MCF 10A (cell line): ENCODE results near the gene IPO9. TPM values are rescaled to one million over a fixed set of nuclear protein-coding genes. Genes with fewer than 3 reads are reported as not detected.

ENCODE experiments used
- BruUV-seq: library from RNA; stranded (reverse); fragments of 400-500 nt; replicated peaks from 2 replicates; lab custom pipeline; 2021; lab: Mats Ljungman, UMichigan
- CTCF ChIA-PET: fragments of 300-600 bp; sonication (Branson Sonifier 250); formaldehyde crosslinking; extraction: SDS; loops from one replicate; lab custom pipeline; 2021; ENCODE audit warnings: antibody characterized with exemption, inconsistent platforms; lab: Yijun Ruan, JAX
- POLR2A ChIA-PET: fragments of 300-600, 350-650 bp; sonication (Branson Sonifier 250); formaldehyde crosslinking; extraction: SDS; loops from one replicate; lab custom pipeline; 2020; ENCODE audit warnings: antibody characterized with exemption, inconsistent platforms; lab: Yijun Ruan, JAX
- DNase-seq: peaks from one replicate; pipeline ENCODE4 v3.0.0-alpha.2; 2018; ENCODE audit not compliant: unreplicated experiment
- H3K27ac Mint-ChIP-seq: one replicate; pipeline ENCODE4 v1.8.0; 2022; ENCODE audit warnings: mild to moderate bottlenecking, low read depth, mixed read lengths; ENCODE audit not compliant: unreplicated experiment
- H3K27me3 Mint-ChIP-seq: one replicate; pipeline ENCODE4 v1.8.0; 2022; ENCODE audit warnings: mixed read lengths; ENCODE audit not compliant: insufficient read depth, unreplicated experiment
- H3K36me3 Mint-ChIP-seq: one replicate; pipeline ENCODE4 v1.8.0; 2022; ENCODE audit warnings: mild to moderate bottlenecking, moderate library complexity, mixed read lengths; ENCODE audit not compliant: insufficient read depth, unreplicated experiment
- H3K4me1 Mint-ChIP-seq: one replicate; pipeline ENCODE4 v1.8.0; 2022; ENCODE audit warnings: mixed read lengths; ENCODE audit not compliant: insufficient read depth, unreplicated experiment
- H3K4me3 Mint-ChIP-seq: one replicate; pipeline ENCODE4 v1.8.0; 2022; ENCODE audit warnings: mild to moderate bottlenecking, moderate library complexity, mixed read lengths; ENCODE audit not compliant: unreplicated experiment
- H3K9me3 Mint-ChIP-seq: one replicate; pipeline ENCODE4 v1.8.0; 2022; ENCODE audit warnings: mixed read lengths; ENCODE audit not compliant: unreplicated experiment
- CTCF ChIP-seq: fragments of 200-600 bp; IDR thresholded peaks from one replicate; pipeline ENCODE4 v1.8.0; 2022; ENCODE audit warnings: antibody characterized with exemption, mild to moderate bottlenecking; ENCODE audit not compliant: unreplicated experiment
- intact Hi-C: fragments of 100-400 bp; cut with micrococcal nuclease; formaldehyde crosslinking; loops from 2 replicates; pipeline ENCODE4 v1.14.1; 2022
- total RNA-seq: library from RNA; stranded (reverse); gene quantifications from 2 replicates; pipeline ENCODE4 v1.2.3, GENCODE V29; 2022

IPO9 gene
- total RNA-seq, 1 experiment from 2014 or later, result 117 TPM

GRCh38 chr1:201918343-201918742, 89.4 kb downstream of the IPO9 start:
- intact Hi-C loops, result no loop called here
- ChIA-PET POLR2A (interaction anchor here (1.1 to 2.9 kb wide), 2 partner anchors 35 kb away, joined by 4 to 15 read pairs; no protein-coding TSS in a partner anchor), CTCF (interaction anchor here (0.6 to 9.2 kb wide), 6 partner anchors 9 to 57 kb away, joined by 3 to 83 read pairs (median 4); no protein-coding TSS in a partner anchor)
- H3K9me3 Mint-ChIP-seq, result no peaks in the 10 kb centered on the region
- BruUV-seq, result no TSS peak
- peaks cover 6% of the 10 kb centered on the region for H3K36me3 Mint-ChIP-seq
- peaks cover 11% of the 10 kb centered on the region for H3K27me3 Mint-ChIP-seq
- H3K4me3 Mint-ChIP-seq, result no peak overlapping the region
- peak overlapping the region; percentile 11 for H3K27ac Mint-ChIP-seq
- no peak for DNase-seq
- no peak for TF ChIP-seq CTCF
- peaks cover 34% of the 10 kb centered on the region for H3K4me1 Mint-ChIP-seq

- no peak for DNase-seq
- Mint-ChIP-seq H3K9me3 (no peaks in the 10 kb centered on the region), H3K27me3 (no peaks in the 10 kb centered on the region), H3K36me3 (peaks cover 6% of the 10 kb centered on the region), H3K4me1 (peaks cover 17% of the 10 kb centered on the region), H3K4me3 (no peak overlapping the region), H3K27ac (no peak overlapping the region)
- ChIA-PET POLR2A (interaction anchor here (1.1 kb wide), 1 partner anchor 61 kb away, joined by 3 read pairs; the partner anchor contains the start of gene RNPEP), CTCF (interaction anchor here (0.6 to 1.6 kb wide), 4 partner anchors 26 to 803 kb away, joined by 3 to 6 read pairs (median 4); no protein-coding TSS in a partner anchor)
- TF ChIP-seq CTCF, result no peak
- no TSS peak for BruUV-seq
- intact Hi-C loops, result loop anchor here (1.0 kb wide), 1 partner anchor 22 kb away; no protein-coding TSS in a partner anchor
These were observed 93.1 kb downstream of the IPO9 start for GRCh38 chr1:201921952-201922558.

- DNase-seq, result no peak
- no TSS peak for BruUV-seq
- TF ChIP-seq CTCF, result no peak
- Mint-ChIP-seq H3K36me3 (no peaks in the 10 kb centered on the region), H3K27ac (no peak overlapping the region), H3K4me1 (no peaks in the 10 kb centered on the region), H3K4me3 (no peak overlapping the region), H3K9me3 (no peaks in the 10 kb centered on the region), H3K27me3 (no peaks in the 10 kb centered on the region)
- intact Hi-C loops, result no loop called here
- POLR2A ChIA-PET, result interaction anchor here (0.6 to 1.2 kb wide), 2 partner anchors 30 to 435 kb away, joined by 4 read pairs; partner anchors contain the start of gene TIMM17A
- CTCF ChIA-PET, result interaction anchor here (0.5 to 7.5 kb wide), 7 partner anchors 8 to 275 kb away, joined by 3 to 51 read pairs (median 3); no protein-coding TSS in a partner anchor
These were observed 96.3 kb downstream of the IPO9 start for GRCh38 chr1:201925301-201925567.

- no peak overlapping the region for H3K27ac Mint-ChIP-seq
- H3K27me3 Mint-ChIP-seq, result no peaks in the 10 kb centered on the region
- no peak overlapping the region for H3K4me3 Mint-ChIP-seq
- no peak for TF ChIP-seq CTCF
- intact Hi-C loops, result no loop called here
- DNase-seq, result no peak
- no TSS peak for BruUV-seq
- no peaks in the 10 kb centered on the region for H3K9me3 Mint-ChIP-seq
- no peaks in the 10 kb centered on the region for H3K4me1 Mint-ChIP-seq
- H3K36me3 Mint-ChIP-seq, result no peaks in the 10 kb centered on the region
- ChIA-PET CTCF (interaction anchor here (1.0 to 7.5 kb wide), 2 partner anchors 8 to 30 kb away, joined by 3 to 51 read pairs; no protein-coding TSS in a partner anchor), POLR2A (interaction anchor here (1.2 kb wide), 1 partner anchor 29 kb away, joined by 4 read pairs; the partner anchor contains the start of gene TIMM17A)
These were observed 97.2 kb downstream of the IPO9 start for GRCh38 chr1:201925981-201926645.
